Measurements from ENCODE around the gene TSACC.

TSACC gene

GRCh38 chr1:156378557-156378956 is 40.2 kb downstream of the TSACC start:
- Histone ChIP-seq H3K27me3 (replicated peaks; ENCODE audit: control insufficient read depth, insufficient read depth, low read length) (peaks cover 11% of the 10 kb centered on the region), H3K4me1 (ENCODE audit: control insufficient read depth, insufficient read depth, low read length) (peaks cover 8% of the 10 kb centered on the region), H3K9ac (ENCODE audit: low read length) (no peak overlapping the region), H3K9me3 (ENCODE audit: control insufficient read depth, low read length) (no peaks in the 10 kb centered on the region), H3K4me3 (ENCODE audit: low read length) (no peak overlapping the region), H3K36me3 (ENCODE audit: control insufficient read depth, insufficient read depth, low read length, severe bottlenecking) (no peaks in the 10 kb centered on the region)
- no peak for DNase-seq (ENCODE audit: low read depth)

- Histone ChIP-seq H3K4me3 (ENCODE audit: low read length) (no peak overlapping the region), H3K4me1 (ENCODE audit: control insufficient read depth, insufficient read depth, low read length) (peaks cover 8% of the 10 kb centered on the region), H3K27me3 (replicated peaks; ENCODE audit: control insufficient read depth, insufficient read depth, low read length) (peaks cover 11% of the 10 kb centered on the region), H3K9ac (ENCODE audit: low read length) (no peak overlapping the region), H3K36me3 (ENCODE audit: control insufficient read depth, insufficient read depth, low read length, severe bottlenecking) (no peaks in the 10 kb centered on the region), H3K9me3 (ENCODE audit: control insufficient read depth, low read length) (no peaks in the 10 kb centered on the region)
- peak; percentile 10 for DNase-seq (ENCODE audit: low read depth)
Observed at GRCh38 chr1:156379420-156380165, 41.3 kb downstream of the TSACC start.

- Histone ChIP-seq H3K4me3 (ENCODE audit: low read length) (no peak overlapping the region), H3K4me1 (ENCODE audit: control insufficient read depth, insufficient read depth, low read length) (no peaks in the 10 kb centered on the region), H3K9ac (ENCODE audit: low read length) (no peak overlapping the region), H3K27me3 (replicated peaks; ENCODE audit: control insufficient read depth, insufficient read depth, low read length) (peaks cover 16% of the 10 kb centered on the region), H3K9me3 (ENCODE audit: control insufficient read depth, low read length) (no peaks in the 10 kb centered on the region), H3K36me3 (ENCODE audit: control insufficient read depth, insufficient read depth, low read length, severe bottlenecking) (no peaks in the 10 kb centered on the region)
- no peak for DNase-seq (ENCODE audit: low read depth)
Observed at GRCh38 chr1:156382561-156382960, 44.2 kb downstream of the TSACC start.

GRCh38 chr1:156383023-156383422 is 44.7 kb downstream of the TSACC start:
- Histone ChIP-seq H3K4me3 (ENCODE audit: low read length) (no peak overlapping the region), H3K36me3 (ENCODE audit: control insufficient read depth, insufficient read depth, low read length, severe bottlenecking) (no peaks in the 10 kb centered on the region), H3K9me3 (ENCODE audit: control insufficient read depth, low read length) (no peaks in the 10 kb centered on the region), H3K27me3 (replicated peaks; ENCODE audit: control insufficient read depth, insufficient read depth, low read length) (peaks cover 20% of the 10 kb centered on the region), H3K9ac (ENCODE audit: low read length) (no peak overlapping the region), H3K4me1 (ENCODE audit: control insufficient read depth, insufficient read depth, low read length) (no peaks in the 10 kb centered on the region)
- peak; percentile 79 for DNase-seq (ENCODE audit: low read depth)

- Histone ChIP-seq H3K4me3 (ENCODE audit: low read length) (no peak overlapping the region), H3K9ac (ENCODE audit: low read length) (no peak overlapping the region), H3K27me3 (replicated peaks; ENCODE audit: control insufficient read depth, insufficient read depth, low read length) (peaks cover 26% of the 10 kb centered on the region), H3K36me3 (ENCODE audit: control insufficient read depth, insufficient read depth, low read length, severe bottlenecking) (no peaks in the 10 kb centered on the region), H3K9me3 (ENCODE audit: control insufficient read depth, low read length) (no peaks in the 10 kb centered on the region), H3K4me1 (ENCODE audit: control insufficient read depth, insufficient read depth, low read length) (no peaks in the 10 kb centered on the region)
- DNase-seq (ENCODE audit: low read depth) = no peak
Observed at GRCh38 chr1:156384007-156384406, 45.7 kb downstream of the TSACC start.

GRCh38 chr1:156384658-156385057 is 46.3 kb downstream of the TSACC start:
- Histone ChIP-seq H3K4me1 (ENCODE audit: control insufficient read depth, insufficient read depth, low read length) (no peaks in the 10 kb centered on the region), H3K9ac (ENCODE audit: low read length) (no peak overlapping the region), H3K27me3 (replicated peaks; ENCODE audit: control insufficient read depth, insufficient read depth, low read length) (peaks cover 32% of the 10 kb centered on the region), H3K36me3 (ENCODE audit: control insufficient read depth, insufficient read depth, low read length, severe bottlenecking) (no peaks in the 10 kb centered on the region), H3K9me3 (ENCODE audit: control insufficient read depth, low read length) (no peaks in the 10 kb centered on the region), H3K4me3 (ENCODE audit: low read length) (no peak overlapping the region)
- DNase-seq (ENCODE audit: low read depth) = no peak

- Histone ChIP-seq H3K9ac (ENCODE audit: low read length) (no peak overlapping the region), H3K9me3 (ENCODE audit: control insufficient read depth, low read length) (no peaks in the 10 kb centered on the region), H3K4me3 (ENCODE audit: low read length) (no peak overlapping the region), H3K4me1 (ENCODE audit: control insufficient read depth, insufficient read depth, low read length) (no peaks in the 10 kb centered on the region), H3K36me3 (ENCODE audit: control insufficient read depth, insufficient read depth, low read length, severe bottlenecking) (no peaks in the 10 kb centered on the region), H3K27me3 (replicated peaks; ENCODE audit: control insufficient read depth, insufficient read depth, low read length) (peaks cover 41% of the 10 kb centered on the region)
- peak; percentile 89 for DNase-seq (ENCODE audit: low read depth)
Observed at GRCh38 chr1:156385534-156386031, 47.3 kb downstream of the TSACC start.

GRCh38 chr1:156386134-156386901 is 48.0 kb downstream of the TSACC start:
- H3K9ac ChIP-seq (ENCODE audit: low read length) = no peak overlapping the region
- DNase-seq (ENCODE audit: low read depth) = no peak
- no peaks in the 10 kb centered on the region for H3K36me3 ChIP-seq (ENCODE audit: control insufficient read depth, insufficient read depth, low read length, severe bottlenecking)

GRCh38 chr1:156386949-156387869 is 48.9 kb downstream of the TSACC start:
- DNase-seq (ENCODE audit: low read depth) = no peak
- H3K36me3 ChIP-seq (ENCODE audit: control insufficient read depth, insufficient read depth, low read length, severe bottlenecking) = no peaks in the 10 kb centered on the region
- H3K9ac ChIP-seq (ENCODE audit: low read length) = no peak overlapping the region
- no peaks in the 10 kb centered on the region for H3K9me3 ChIP-seq (ENCODE audit: control insufficient read depth, low read length)
- H3K4me1 ChIP-seq (ENCODE audit: control insufficient read depth, insufficient read depth, low read length) = no peaks in the 10 kb centered on the region
- no peak overlapping the region for H3K4me3 ChIP-seq (ENCODE audit: low read length)
- peaks cover 49% of the 10 kb centered on the region for H3K27me3 ChIP-seq (replicated peaks; ENCODE audit: control insufficient read depth, insufficient read depth, low read length)

More at GRCh38 chr1:156386134-156386901, 48.0 kb downstream of the TSACC start:
- no peaks in the 10 kb centered on the region for H3K4me1 ChIP-seq (ENCODE audit: control insufficient read depth, insufficient read depth, low read length)
- H3K27me3 ChIP-seq (replicated peaks; ENCODE audit: control insufficient read depth, insufficient read depth, low read length) = peaks cover 45% of the 10 kb centered on the region
- no peak overlapping the region for H3K4me3 ChIP-seq (ENCODE audit: low read length)
- no peaks in the 10 kb centered on the region for H3K9me3 ChIP-seq (ENCODE audit: control insufficient read depth, low read length)

- no peaks in the 10 kb centered on the region for H3K4me1 ChIP-seq (ENCODE audit: control insufficient read depth, insufficient read depth, low read length)
- no peaks in the 10 kb centered on the region for H3K36me3 ChIP-seq (ENCODE audit: control insufficient read depth, insufficient read depth, low read length, severe bottlenecking)
- no peaks in the 10 kb centered on the region for H3K9me3 ChIP-seq (ENCODE audit: control insufficient read depth, low read length)
- no peak overlapping the region for H3K4me3 ChIP-seq (ENCODE audit: low read length)
- no peak for DNase-seq (ENCODE audit: low read depth)
- H3K27me3 ChIP-seq (replicated peaks; ENCODE audit: control insufficient read depth, insufficient read depth, low read length) = peaks cover 55% of the 10 kb centered on the region
- H3K9ac ChIP-seq (ENCODE audit: low read length) = no peak overlapping the region
Observed at GRCh38 chr1:156387870-156388173, 49.5 kb downstream of the TSACC start.

Measured in adipocyte (in vitro differentiated cells).